Measurements from ENCODE around the gene PRDX5.
A peak's percentile ranks its signal among the peaks of the same experiment; 100 is the strongest.

The PRDX5 gene

GRCh38 chr11:64356498-64357411 is 38.8 kb downstream of the PRDX5 start:
- DNase-seq = no peak
- intact Hi-C loops (cut with DNase I; ENCODE audit: low total_unique reads) = no loop called here
- H3K4me1 ChIP-seq = peaks cover 0 to 51% (median 36%) of the 10 kb centered on the region in 4 donors

GRCh38 chr11:64357446-64357845 is 39.5 kb downstream of the PRDX5 start:
- peak overlapping the region; percentile 79 to 94 for H3K27ac ChIP-seq
- TF ChIP-seq CTCF (IDR thresholded peaks at IDR 0.05) = no peak
- H3K36me3 ChIP-seq = peaks cover 12 to 17% (median 16%) of the 10 kb centered on the region in 3 donors
- no peak for DNase-seq
- no peaks in the 10 kb centered on the region for H3K9me3 ChIP-seq
- no peaks in the 10 kb centered on the region for H3K27me3 ChIP-seq
- no peak overlapping the region for H3K4me3 ChIP-seq
- peaks cover 0 to 51% (median 36%) of the 10 kb centered on the region in 4 donors for H3K4me1 ChIP-seq
- intact Hi-C loops (cut with DNase I; ENCODE audit: low total_unique reads) = no loop called here

More at GRCh38 chr11:64356498-64357411, 38.8 kb downstream of the PRDX5 start:
- Histone ChIP-seq H3K4me3 (no peak overlapping the region), H3K27ac (peak overlapping the region; percentile 79 to 94), H3K9me3 (no peaks in the 10 kb centered on the region), H3K27me3 (no peaks in the 10 kb centered on the region), H3K36me3 (peaks cover 5 to 10% (median 10%) of the 10 kb centered on the region in 3 donors)
- TF ChIP-seq CTCF (IDR thresholded peaks at IDR 0.05) = no peak

- Histone ChIP-seq H3K36me3 (peaks cover 17 to 23% (median 22%) of the 10 kb centered on the region in 3 donors), H3K4me1 (peaks cover 0 to 51% (median 36%) of the 10 kb centered on the region in 4 donors), H3K4me3 (peak overlapping the region; percentile 70 to 86), H3K9me3 (no peaks in the 10 kb centered on the region), H3K27ac (peak overlapping the region; percentile 79 to 94), H3K27me3 (no peaks in the 10 kb centered on the region)
- no peak for TF ChIP-seq CTCF (IDR thresholded peaks at IDR 0.05)
- intact Hi-C loops (cut with DNase I; ENCODE audit: low total_unique reads) = no loop called here
- DNase-seq = no peak
Measured at GRCh38 chr11:64357904-64358535, 40.1 kb downstream of the PRDX5 start.

GRCh38 chr11:64358536-64358906 is 40.6 kb downstream of the PRDX5 start:
- H3K36me3 ChIP-seq = peaks cover 21 to 28% (median 26%) of the 10 kb centered on the region in 3 donors
- TF ChIP-seq CTCF (IDR thresholded peaks at IDR 0.05) = no peak
- H3K27ac ChIP-seq = peak overlapping the region; percentile 79 to 94
- peak in 1 of 2 donors; percentile 72 for DNase-seq
- peaks cover 0 to 51% (median 36%) of the 10 kb centered on the region in 4 donors for H3K4me1 ChIP-seq
- H3K27me3 ChIP-seq = no peaks in the 10 kb centered on the region
- H3K9me3 ChIP-seq = no peaks in the 10 kb centered on the region
- intact Hi-C loops (cut with DNase I; ENCODE audit: low total_unique reads) = no loop called here
- peak overlapping the region; percentile 70 to 86 for H3K4me3 ChIP-seq

DNA sequence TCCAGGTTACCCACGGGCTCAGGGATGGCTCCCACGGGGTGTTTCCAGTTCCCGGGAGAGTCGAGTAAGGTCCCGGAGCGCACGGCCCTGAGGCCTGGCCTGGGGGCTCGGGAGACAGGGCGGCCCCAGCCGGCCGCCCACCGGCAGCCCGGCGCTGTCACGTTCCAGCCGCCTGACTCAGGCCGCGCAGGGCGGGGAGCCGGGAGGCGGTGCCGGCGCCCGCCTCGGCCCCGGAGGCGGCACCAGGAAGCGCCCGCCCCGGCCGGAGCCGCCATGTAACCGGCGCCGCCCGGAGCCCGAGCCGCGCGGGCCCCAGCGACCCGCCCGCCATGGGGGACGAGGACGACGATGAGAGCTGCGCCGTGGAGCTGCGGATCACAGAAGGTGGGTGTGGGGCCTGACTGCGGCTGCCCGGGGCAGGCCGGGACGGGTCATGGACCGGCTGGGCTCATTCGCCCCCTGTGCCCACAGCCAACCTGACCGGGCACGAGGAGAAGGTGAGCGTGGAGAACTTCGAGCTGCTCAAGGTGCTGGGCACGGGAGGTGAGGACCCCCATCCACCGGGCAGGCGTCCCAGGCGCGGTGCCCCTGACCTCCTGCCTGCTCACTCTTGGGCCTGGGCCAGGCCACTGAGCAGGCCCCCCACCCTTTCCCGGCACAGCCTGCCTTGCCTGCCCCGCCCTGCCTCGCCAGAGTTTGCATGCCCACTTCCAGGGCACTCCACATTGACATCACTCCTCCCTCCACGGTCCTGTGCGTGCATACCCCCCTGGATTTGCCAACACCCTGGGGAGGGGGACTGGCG is 41.2 kb downstream of the PRDX5 start, which contains the start of gene RPS6KA4:
Gene RPS6KA4 (plus strand): TSS at position 256 of the 805 bp plus-strand sequence. CDS start 74 bp downstream, at position 330.
- intact Hi-C loops (cut with DNase I; ENCODE audit: low total_unique reads) = no loop called here
- Histone ChIP-seq H3K27me3 (no peaks in the 10 kb centered on the region), H3K4me1 (peaks cover 0 to 51% (median 36%) of the 10 kb centered on the region in 4 donors), H3K9me3 (no peaks in the 10 kb centered on the region), H3K27ac (peak within 1 kb of the TSS; percentile 79 to 94), H3K36me3 (peaks cover 24 to 34% (median 30%) of the 10 kb centered on the region in 3 donors), H3K4me3 (peak within 1 kb of the TSS; percentile 70 to 86)
- peak; percentile 53 to 84 for DNase-seq
- peak in 1 of 2 experiments; percentile 29 for TF ChIP-seq CTCF (IDR thresholded peaks at IDR 0.05)

All from tibial artery (tissue), 4 donors.